Lung (tissue), 12 donors: ENCODE measurements around the gene FYB1. TPM values are rescaled to one million over a fixed set of nuclear protein-coding genes. Genes with fewer than 3 reads are reported as not detected.

Source experiments
- ATAC-seq: fragments of 200-7000 bp; cut with Tn5 transposase; one replicate; pipeline ENCODE4 v1.9.1; 2020; ENCODE audit warnings: moderate number of reproducible peaks; ENCODE audit not compliant: insufficient read depth, low FRiP score
- DNase-seq, 3 donors: peaks; one replicate each; pipeline ENCODE4 v3.0.0-alpha.2; 2013 to 2017
- H3K27ac ChIP-seq, 2 donors: one replicate each; pipeline ENCODE4 v1.5.1; 2013; ENCODE audit warnings: mild to moderate bottlenecking in 2 of 2, moderate library complexity in 2 of 2, control low read depth in 1 of 2, inconsistent platforms in 1 of 2, low read depth in 1 of 2, low read length in 1 of 2
- H3K27me3 ChIP-seq, 3 donors: one replicate each; pipeline ENCODE4 v1.5.1; 2013; ENCODE audit warnings: low read length in 2 of 3; ENCODE audit not compliant: control insufficient read depth in 3 of 3, insufficient read depth in 3 of 3
- H3K36me3 ChIP-seq, 4 donors: one replicate each; pipeline ENCODE4 v1.5.1; 2013; ENCODE audit warnings: low read length in 4 of 4, mild to moderate bottlenecking in 1 of 4, moderate library complexity in 1 of 4; ENCODE audit not compliant: control insufficient read depth in 4 of 4, insufficient read depth in 4 of 4
- H3K4me1 ChIP-seq, 5 donors: one replicate each; pipeline ENCODE4 v1.5.1; 2013; ENCODE audit warnings: low read length in 5 of 5, mild to moderate bottlenecking in 2 of 5, moderate library complexity in 1 of 5; ENCODE audit not compliant: control insufficient read depth in 5 of 5, insufficient read depth in 5 of 5
- H3K4me3 ChIP-seq: one replicate; pipeline ENCODE4 v1.5.1; 2013; ENCODE audit warnings: mild to moderate bottlenecking, control low read depth, moderate library complexity
- H3K9ac ChIP-seq, 2 donors: one replicate each; pipeline ENCODE4 v1.5.1; 2013; ENCODE audit warnings: low read length in 2 of 2, control low read depth in 1 of 2; ENCODE audit not compliant: insufficient read depth in 1 of 2
- H3K9me3 ChIP-seq, 4 donors: one replicate each; pipeline ENCODE4 v1.5.1; 2013; ENCODE audit warnings: low read length in 3 of 4, mild to moderate bottlenecking in 1 of 4, moderate library complexity in 1 of 4; ENCODE audit not compliant: control insufficient read depth in 4 of 4, insufficient read depth in 3 of 4
- WGBS, 2 donors: extraction: QIAGEN DNeasy Blood & Tissue Kit; methylation state at CpG; one replicate each; pipeline ENCODE4 v1.1.7; 2013; 5-methylcytosine and 5-hydroxymethylcytosine counted together
- polyA plus RNA-seq, 2 donors: library from polyadenylated mRNA; stranded (reverse); fragments of 200-250 nt; gene quantifications; one replicate each; pipeline ENCODE4 v1.2.1, GENCODE V29; 2013
- total RNA-seq, 2 donors: library from RNA; depleted of rRNA in 1 of 2; stranded (reverse); fragments of >200 nt in 1 of 2; gene quantifications; one replicate each; pipeline ENCODE4 v1.2.1, GENCODE V29; 2014 to 2021
- TF ChIP-seq, protein P1 (sequence below): IDR thresholded peaks from 2 replicates; pipeline ENCODE4 v1.5.1; 2012; ENCODE audit warnings: mild to moderate bottlenecking; ENCODE audit errors: control extremely low read depth, extremely low read depth
- donor health status: control.
- donor health status: control.
- donor health status: Bipolar disorder and iron deficiency.
- donor health status: healthy.
- donor health status: DM: yes; HTN: yes; CAD: no.

FYB1 gene
- total and polyA plus RNA-seq, 4 donors: 4.5 to 51.4 (median 32.5) TPM

DNA sequence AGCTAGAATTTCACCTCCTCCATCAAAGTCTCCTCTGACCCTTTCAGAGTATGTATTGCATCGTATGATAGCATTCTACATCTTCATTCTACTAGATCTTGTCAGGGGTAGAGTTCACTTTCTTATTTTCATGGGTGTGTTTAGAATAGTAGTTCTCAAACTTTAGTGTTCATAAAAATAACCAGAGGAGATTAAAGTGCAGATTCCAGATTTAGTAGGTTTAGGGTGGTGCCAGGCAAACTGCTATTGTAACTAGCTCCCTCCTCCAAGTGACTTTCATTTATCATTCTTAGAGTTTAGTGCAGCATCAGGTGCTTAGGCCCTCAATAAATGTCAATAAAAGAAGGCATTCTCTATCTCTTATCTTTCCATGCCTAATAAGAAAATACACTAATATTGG, 7.2 kb upstream of the FYB1 start:
- Histone ChIP-seq H3K27ac (no peak overlapping the region), H3K9me3 (no peaks in the 10 kb centered on the region), H3K9ac (no peak overlapping the region), H3K4me1 (no peaks in the 10 kb centered on the region), H3K27me3 (no peaks in the 10 kb centered on the region), H3K36me3 (no peaks in the 10 kb centered on the region), H3K4me3 (no peak overlapping the region)
- 95 to 96% methylated on average over 1 of the region's 1 CpG for WGBS, 2 donors
- TF ChIP-seq, protein P1, sequence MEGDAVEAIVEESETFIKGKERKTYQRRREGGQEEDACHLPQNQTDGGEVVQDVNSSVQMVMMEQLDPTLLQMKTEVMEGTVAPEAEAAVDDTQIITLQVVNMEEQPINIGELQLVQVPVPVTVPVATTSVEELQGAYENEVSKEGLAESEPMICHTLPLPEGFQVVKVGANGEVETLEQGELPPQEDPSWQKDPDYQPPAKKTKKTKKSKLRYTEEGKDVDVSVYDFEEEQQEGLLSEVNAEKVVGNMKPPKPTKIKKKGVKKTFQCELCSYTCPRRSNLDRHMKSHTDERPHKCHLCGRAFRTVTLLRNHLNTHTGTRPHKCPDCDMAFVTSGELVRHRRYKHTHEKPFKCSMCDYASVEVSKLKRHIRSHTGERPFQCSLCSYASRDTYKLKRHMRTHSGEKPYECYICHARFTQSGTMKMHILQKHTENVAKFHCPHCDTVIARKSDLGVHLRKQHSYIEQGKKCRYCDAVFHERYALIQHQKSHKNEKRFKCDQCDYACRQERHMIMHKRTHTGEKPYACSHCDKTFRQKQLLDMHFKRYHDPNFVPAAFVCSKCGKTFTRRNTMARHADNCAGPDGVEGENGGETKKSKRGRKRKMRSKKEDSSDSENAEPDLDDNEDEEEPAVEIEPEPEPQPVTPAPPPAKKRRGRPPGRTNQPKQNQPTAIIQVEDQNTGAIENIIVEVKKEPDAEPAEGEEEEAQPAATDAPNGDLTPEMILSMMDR: no peak
- DNase-seq (no peak), ATAC-seq (no peak)

DNA sequence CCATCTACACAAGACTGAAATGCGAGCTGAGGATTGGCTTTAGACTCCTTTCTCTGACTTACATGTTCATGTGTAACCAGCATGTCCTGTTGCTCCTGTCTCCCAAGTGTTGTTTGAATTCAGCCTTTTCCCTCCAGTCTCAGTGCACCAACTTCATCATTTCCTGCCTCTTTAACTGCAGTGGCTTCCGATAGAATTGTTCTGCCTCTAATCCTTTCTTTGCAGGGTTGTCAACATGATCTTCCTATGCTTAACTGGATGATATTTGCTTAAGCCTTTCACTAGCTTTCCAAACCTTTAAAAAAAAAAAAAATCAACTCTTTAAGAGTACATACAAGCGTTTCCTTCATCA, 6.7 kb upstream of the FYB1 start:
- no peaks in the 10 kb centered on the region for H3K36me3 ChIP-seq
- ATAC-seq: no peak
- no peaks in the 10 kb centered on the region for H3K9me3 ChIP-seq
- H3K9ac ChIP-seq: no peak overlapping the region
- no peak overlapping the region for H3K27ac ChIP-seq
- no peaks in the 10 kb centered on the region for H3K4me1 ChIP-seq
- no peak for DNase-seq
- H3K4me3 ChIP-seq: no peak overlapping the region
- TF ChIP-seq, protein P1: no peak
- no peaks in the 10 kb centered on the region for H3K27me3 ChIP-seq
- WGBS, 2 donors: 59 to 65% methylated on average over 3 of the region's 3 CpGs

GRCh38 chr5:39225405-39226099, 6.2 kb upstream of the FYB1 start:
- 69 to 79% methylated on average over 2 of the region's 2 CpGs for whole genome bisulfite sequencing, 2 donors
- no peaks in the 10 kb centered on the region for H3K27me3 ChIP-seq
- TF ChIP-seq, protein P1: no peak

More at GRCh38 chr5:39225405-39226099, 6.2 kb upstream of the FYB1 start:
- no peak overlapping the region for H3K27ac ChIP-seq
- no peak overlapping the region for H3K4me3 ChIP-seq
- no peaks in the 10 kb centered on the region for H3K36me3 ChIP-seq
- H3K9me3 ChIP-seq: no peaks in the 10 kb centered on the region
- H3K9ac ChIP-seq: no peak overlapping the region
- DNase-seq (no peak), ATAC-seq (no peak)
- H3K4me1 ChIP-seq: no peaks in the 10 kb centered on the region
